Activated gamma-delta T cell treated with Interleukin-2 at 50 U/mL for 16 hours (primary cell): ENCODE results near the gene CRISPLD2.
"Not testable (repeated sequence)": the region's sequence is repeated elsewhere in the genome, so short reads cannot be mapped to it uniquely, and the experiment has no call there.

ENCODE experiments used
- DNase-seq: peaks from one replicate; pipeline ENCODE4 v3.0.0-alpha.2; 2020

CRISPLD2 gene

GRCh38 chr16:84863481-84863814 is 43.7 kb downstream of the CRISPLD2 start:
- no peak for DNase-seq

- DNase-seq = no peak
Observed at GRCh38 chr16:84864326-84864955, 44.7 kb downstream of the CRISPLD2 start.

- no peak for DNase-seq
Observed at GRCh38 chr16:84867696-84868095, 47.9 kb downstream of the CRISPLD2 start.

GRCh38 chr16:84868328-84868727 is 48.5 kb downstream of the CRISPLD2 start:
- DNase-seq = no peak

- DNase-seq = no peak
Observed at GRCh38 chr16:84868829-84869472, 49.2 kb downstream of the CRISPLD2 start.

- no peak for DNase-seq
Observed at GRCh38 chr16:84869473-84869845, 49.7 kb downstream of the CRISPLD2 start.

- DNase-seq = not testable (repeated sequence)
Observed at GRCh38 chr16:84872971-84873370, 53.2 kb downstream of the CRISPLD2 start.

GRCh38 chr16:84874004-84874435 is 54.2 kb downstream of the CRISPLD2 start:
- DNase-seq = no peak

- DNase-seq = no peak
Observed at GRCh38 chr16:84874553-84874952, 54.8 kb downstream of the CRISPLD2 start.

- no peak for DNase-seq
Observed at GRCh38 chr16:84874983-84875382, 55.2 kb downstream of the CRISPLD2 start.

- DNase-seq = no peak
Observed at GRCh38 chr16:84875846-84876245, 56.1 kb downstream of the CRISPLD2 start.

GRCh38 chr16:84876873-84877606 is 57.3 kb downstream of the CRISPLD2 start:
- DNase-seq = no peak

GRCh38 chr16:84878770-84879169 is 59.0 kb downstream of the CRISPLD2 start:
- no peak for DNase-seq

- DNase-seq = no peak
Observed at GRCh38 chr16:84879569-84880487, 60.0 kb downstream of the CRISPLD2 start.

GRCh38 chr16:84881702-84882521 is 62.1 kb downstream of the CRISPLD2 start:
- no peak for DNase-seq

- DNase-seq = no peak
Observed at GRCh38 chr16:84883301-84883700, 63.5 kb downstream of the CRISPLD2 start.

- no peak for DNase-seq
Observed at GRCh38 chr16:84884246-84884595, 64.4 kb downstream of the CRISPLD2 start.

GRCh38 chr16:84884596-84885341 is 65.0 kb downstream of the CRISPLD2 start:
- no peak for DNase-seq

- DNase-seq = no peak
Observed at GRCh38 chr16:84885342-84885910, 65.6 kb downstream of the CRISPLD2 start.

- DNase-seq = no peak
Observed at GRCh38 chr16:84886497-84887090, 66.8 kb downstream of the CRISPLD2 start.

GRCh38 chr16:84887207-84887606 is 67.4 kb downstream of the CRISPLD2 start:
- no peak for DNase-seq
